ENCODE results near the gene MYO5A. TPM values are rescaled to one million over a fixed set of nuclear protein-coding genes. Genes with fewer than 3 reads are reported as not detected.

The MYO5A gene
- total RNA-seq, 1 experiment from 2014 or later: 21.8 TPM

DNA sequence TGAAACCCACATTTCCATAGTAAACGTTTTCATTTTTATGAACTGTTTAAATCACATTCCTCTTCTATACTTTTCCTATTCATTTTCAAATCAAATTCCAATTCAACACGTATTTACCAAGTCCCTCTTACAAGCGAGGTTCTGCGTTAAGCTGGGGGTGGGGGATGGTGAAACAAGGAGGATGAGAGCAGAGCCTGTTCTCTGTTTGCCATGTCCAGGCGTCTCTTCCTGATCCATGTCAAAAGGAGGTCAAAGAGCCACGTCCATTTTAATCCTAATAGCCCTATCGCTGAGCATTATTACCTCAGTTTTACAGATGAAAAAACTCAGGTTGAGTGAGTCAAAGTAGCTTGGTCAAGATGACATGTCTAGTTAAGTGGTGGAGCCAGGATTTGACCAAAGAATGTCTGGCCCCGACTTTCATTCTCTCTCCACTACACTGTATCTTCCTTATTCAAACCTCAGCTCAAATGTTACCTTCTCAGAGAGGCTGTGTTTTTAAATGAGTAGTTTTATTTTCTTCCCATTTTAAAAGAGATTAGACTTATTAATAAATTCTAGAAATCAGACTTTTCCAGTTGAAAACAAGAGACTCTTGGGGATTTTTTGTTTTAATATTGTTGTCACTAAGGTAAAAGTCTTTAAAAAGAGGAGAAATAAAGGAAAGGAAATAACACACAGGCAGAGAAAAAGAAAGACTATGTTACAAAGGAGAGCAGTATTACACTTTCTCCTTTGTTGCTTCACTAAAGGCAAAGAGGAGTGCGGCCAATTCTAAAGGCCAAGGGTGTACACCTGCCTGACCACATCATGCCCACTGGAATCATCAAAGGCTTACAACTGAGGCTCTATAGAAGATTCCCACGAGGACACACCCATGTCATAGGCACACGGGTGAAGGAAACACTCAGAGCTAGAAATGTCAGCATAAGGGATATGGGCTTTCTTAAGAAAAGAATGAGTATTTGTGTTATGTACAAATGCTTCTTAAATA is 42.4 kb downstream of the MYO5A start:
- Histone ChIP-seq H3K4me1 (ENCODE audit: insufficient read depth, low read length) (peaks cover 4% of the 10 kb centered on the region; the same call in 1 of the 2 replicates), H3K56ac (ENCODE audit: insufficient read length, low read depth, low read length) (no peak overlapping the region), H3K27me3 (ENCODE audit: insufficient read depth, low read length) (no peaks in the 10 kb centered on the region), H3K4ac (ENCODE audit: low read depth, low read length) (no peak overlapping the region), H3K23me2 (ENCODE audit: insufficient read length, low read depth, low read length, poor library complexity, severe bottlenecking) (no peaks in the 10 kb centered on the region), H3K79me2 (ENCODE audit: insufficient read depth, low read length) (no peaks in the 10 kb centered on the region), H3K4me2 (ENCODE audit: insufficient read depth, insufficient read length, low read length) (peak overlapping the region; percentile 46), H3K14ac (ENCODE audit: insufficient read depth, low read length) (no peak overlapping the region), H2BK12ac (ENCODE audit: insufficient read length, low read depth, low read length) (no peak overlapping the region), H2BK15ac (ENCODE audit: low read depth, low read length) (no peak overlapping the region), H4K5ac (ENCODE audit: insufficient read length, low read depth, low read length) (no peak overlapping the region), H3T11ph (ENCODE audit: low read length) (no peak overlapping the region), H3K9ac (ENCODE audit: extremely low read depth, insufficient read length, low read length) (no peak overlapping the region), H2BK5ac (ENCODE audit: insufficient read length, low read length) (no peak overlapping the region), H2BK20ac (ENCODE audit: low read depth, low read length, poor library complexity, severe bottlenecking) (no peak overlapping the region), H3K27ac (ENCODE audit: insufficient read length, low read depth, low read length) (no peak overlapping the region), H2BK120ac (ENCODE audit: low read depth, low read length, poor library complexity, severe bottlenecking) (no peak overlapping the region), H3K18ac (ENCODE audit: insufficient read length, low read depth, low read length) (no peak overlapping the region), H3K79me1 (ENCODE audit: insufficient read depth, low read depth, low read length, poor library complexity, severe bottlenecking) (no peaks in the 10 kb centered on the region), H3K9me3 (ENCODE audit: control insufficient read depth, low read depth, low read length) (no peaks in the 10 kb centered on the region), H2AFZ (ENCODE audit: low read length) (no peak overlapping the region), H4K20me1 (ENCODE audit: control insufficient read depth, insufficient read depth, insufficient read length) (no peaks in the 10 kb centered on the region), H2AK5ac (ENCODE audit: insufficient read length, low read length) (no peak overlapping the region), H3K23ac (ENCODE audit: insufficient read length, low read depth, low read length) (no peak overlapping the region), H4K91ac (ENCODE audit: insufficient read length, low read depth, low read length) (no peak overlapping the region), H4K8ac (replicated peaks; ENCODE audit: insufficient read length, low read depth, low read length) (no peak overlapping the region)
- TF ChIP-seq, protein P1, sequence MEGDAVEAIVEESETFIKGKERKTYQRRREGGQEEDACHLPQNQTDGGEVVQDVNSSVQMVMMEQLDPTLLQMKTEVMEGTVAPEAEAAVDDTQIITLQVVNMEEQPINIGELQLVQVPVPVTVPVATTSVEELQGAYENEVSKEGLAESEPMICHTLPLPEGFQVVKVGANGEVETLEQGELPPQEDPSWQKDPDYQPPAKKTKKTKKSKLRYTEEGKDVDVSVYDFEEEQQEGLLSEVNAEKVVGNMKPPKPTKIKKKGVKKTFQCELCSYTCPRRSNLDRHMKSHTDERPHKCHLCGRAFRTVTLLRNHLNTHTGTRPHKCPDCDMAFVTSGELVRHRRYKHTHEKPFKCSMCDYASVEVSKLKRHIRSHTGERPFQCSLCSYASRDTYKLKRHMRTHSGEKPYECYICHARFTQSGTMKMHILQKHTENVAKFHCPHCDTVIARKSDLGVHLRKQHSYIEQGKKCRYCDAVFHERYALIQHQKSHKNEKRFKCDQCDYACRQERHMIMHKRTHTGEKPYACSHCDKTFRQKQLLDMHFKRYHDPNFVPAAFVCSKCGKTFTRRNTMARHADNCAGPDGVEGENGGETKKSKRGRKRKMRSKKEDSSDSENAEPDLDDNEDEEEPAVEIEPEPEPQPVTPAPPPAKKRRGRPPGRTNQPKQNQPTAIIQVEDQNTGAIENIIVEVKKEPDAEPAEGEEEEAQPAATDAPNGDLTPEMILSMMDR (conservative IDR thresholded peaks at IDR 0.05): no peak
- no peaks in the 10 kb centered on the region; a peak in 1 of 7 replicates for H3K36me3 Mint-ChIP-seq (ENCODE audit: insufficient read depth in 1 of 3, low read depth in 3 of 3)
- no peaks in the 10 kb centered on the region for H3K27me3 Mint-ChIP-seq (ENCODE audit: low read depth)
- DNase-seq: peak; percentile 38
- peaks cover 35 to 48% of the 10 kb centered on the region in 2 experiments for H3K4me1 Mint-ChIP-seq
- H3K27ac Mint-ChIP-seq: peak overlapping the region; percentile 42 to 89 (median 88); a peak in 6 of 7 replicates
- WGBS (ENCODE audit: extremely low coverage, insufficient read length, low lambda C conversion rate): 96% methylated on average over 2 of the region's 11 CpGs
- peak overlapping the region; percentile 21 to 60; a peak in 3 of 5 replicates for H3K4me3 Mint-ChIP-seq
- no peaks in the 10 kb centered on the region for H3K9me3 Mint-ChIP-seq
